Measurements from ENCODE around the gene ORMDL2.
"Not testable (repeated sequence)": the region's sequence is repeated elsewhere in the genome, so short reads cannot be mapped to it uniquely, and the experiment has no call there.

Gene ORMDL2

GRCh38 chr12:55861871-55862270 lies 44.0 kb downstream of the ORMDL2 start:
- no peak for DNase-seq

DNA sequence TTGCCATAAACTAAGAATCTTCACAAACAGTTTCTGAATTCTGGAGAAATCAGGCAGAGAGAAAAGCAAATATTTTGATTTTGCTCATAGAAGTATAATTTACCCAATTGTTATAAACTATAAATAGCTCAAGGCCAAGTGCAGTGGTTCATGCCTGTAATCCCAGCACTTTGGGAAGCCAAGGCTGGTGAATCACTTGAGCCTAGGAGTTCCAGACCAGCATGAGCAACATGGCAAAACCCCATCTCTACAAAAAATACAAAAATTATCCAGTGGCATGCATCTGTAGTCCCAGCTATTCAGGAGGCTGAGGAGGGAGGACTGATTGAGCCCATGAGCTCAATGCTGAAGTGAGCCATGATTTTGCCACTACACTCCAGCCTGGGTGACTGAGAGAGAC lies 44.4 kb downstream of the ORMDL2 start:
- DNase-seq: no peak

DNA sequence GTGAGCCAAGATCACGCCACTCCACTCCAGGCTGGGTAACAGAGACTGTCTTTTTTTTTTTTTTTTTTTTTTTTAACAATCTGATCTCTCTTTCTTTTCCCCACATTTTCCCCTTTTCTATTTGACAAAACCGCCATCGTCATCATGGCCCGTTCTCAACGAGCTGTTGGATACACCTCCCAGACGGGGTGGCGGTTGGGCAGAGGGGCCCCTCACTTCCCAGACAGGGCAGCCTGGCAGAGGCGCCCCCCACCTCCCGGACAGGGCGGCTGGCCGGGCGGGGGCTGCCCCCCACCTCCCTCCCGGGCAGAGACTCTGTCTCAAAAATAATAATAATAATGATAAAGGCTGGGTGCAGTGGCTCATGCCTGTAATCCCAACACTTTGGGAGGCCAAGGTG lies 45.1 kb downstream of the ORMDL2 start:
- DNase-seq: not testable (repeated sequence)

- no peak for DNase-seq
These were observed 47.5 kb downstream of the ORMDL2 start for GRCh38 chr12:55865327-55865726.

DNA sequence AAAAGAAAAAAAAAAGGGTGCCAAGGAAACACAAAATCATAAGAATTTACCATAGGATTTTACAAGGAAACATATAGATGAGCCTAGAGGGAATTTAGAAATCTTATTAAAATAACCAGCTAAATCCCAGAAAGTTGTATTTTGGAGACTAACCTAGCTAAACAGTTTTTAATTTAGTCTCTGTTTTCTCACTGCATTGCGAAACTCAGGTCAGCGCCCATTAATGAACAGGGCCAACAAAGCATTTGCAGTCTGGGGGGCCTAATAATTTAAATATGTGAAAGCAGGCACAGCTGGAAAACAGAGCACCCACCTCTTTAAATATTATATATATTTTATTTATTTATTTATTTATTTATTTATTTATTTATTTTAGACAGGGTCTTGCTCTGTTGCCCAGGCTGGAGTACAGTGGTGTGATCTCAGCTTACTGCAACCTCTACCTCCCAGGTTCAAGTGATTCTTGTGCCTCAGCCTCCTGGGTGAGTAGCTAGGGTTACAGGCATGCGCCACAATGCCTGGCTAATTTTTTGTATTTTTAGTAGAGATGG lies 48.7 kb downstream of the ORMDL2 start:
- not testable (repeated sequence) for DNase-seq

Data from CD4-positive, alpha-beta T cell treated with Interleukin-15 for 1 hour (primary cell).